ENCODE data around the gene SUSD1. TPM values are rescaled to one million over a fixed set of nuclear protein-coding genes. Genes with fewer than 3 reads are reported as not detected.

Gene SUSD1
- total RNA-seq, 4 donors from 2014 or later, result 22.7 to 83.0 (median 24.7) TPM

DNA sequence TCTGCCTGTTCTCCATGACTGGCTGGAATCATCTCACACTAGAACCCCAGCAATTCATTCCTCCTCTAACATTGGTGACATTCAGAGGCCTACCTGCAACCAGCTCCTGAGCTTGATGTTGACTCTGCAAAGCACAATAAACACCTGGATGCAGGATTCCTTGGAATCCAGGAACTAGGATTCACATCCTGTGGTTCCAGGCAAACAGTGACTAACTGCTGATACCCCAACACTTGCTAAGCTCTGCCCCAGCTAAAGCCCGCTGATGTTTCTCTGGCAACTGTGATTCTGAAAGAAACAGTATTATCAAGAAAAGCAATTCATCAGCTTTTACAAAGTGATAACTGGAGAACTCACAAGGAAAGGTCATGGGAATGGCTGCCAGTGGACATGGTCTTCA is 29.2 kb downstream of the SUSD1 start:
- Histone ChIP-seq H3K27me3 (no peaks in the 10 kb centered on the region), H3K36me3 (no peaks in the 10 kb centered on the region), H3K9me3 (no peaks in the 10 kb centered on the region), H3K27ac (no peak overlapping the region), H3K4me1 (no peaks in the 10 kb centered on the region), H3K4me3 (no peak overlapping the region)
- TF ChIP-seq, protein P1, sequence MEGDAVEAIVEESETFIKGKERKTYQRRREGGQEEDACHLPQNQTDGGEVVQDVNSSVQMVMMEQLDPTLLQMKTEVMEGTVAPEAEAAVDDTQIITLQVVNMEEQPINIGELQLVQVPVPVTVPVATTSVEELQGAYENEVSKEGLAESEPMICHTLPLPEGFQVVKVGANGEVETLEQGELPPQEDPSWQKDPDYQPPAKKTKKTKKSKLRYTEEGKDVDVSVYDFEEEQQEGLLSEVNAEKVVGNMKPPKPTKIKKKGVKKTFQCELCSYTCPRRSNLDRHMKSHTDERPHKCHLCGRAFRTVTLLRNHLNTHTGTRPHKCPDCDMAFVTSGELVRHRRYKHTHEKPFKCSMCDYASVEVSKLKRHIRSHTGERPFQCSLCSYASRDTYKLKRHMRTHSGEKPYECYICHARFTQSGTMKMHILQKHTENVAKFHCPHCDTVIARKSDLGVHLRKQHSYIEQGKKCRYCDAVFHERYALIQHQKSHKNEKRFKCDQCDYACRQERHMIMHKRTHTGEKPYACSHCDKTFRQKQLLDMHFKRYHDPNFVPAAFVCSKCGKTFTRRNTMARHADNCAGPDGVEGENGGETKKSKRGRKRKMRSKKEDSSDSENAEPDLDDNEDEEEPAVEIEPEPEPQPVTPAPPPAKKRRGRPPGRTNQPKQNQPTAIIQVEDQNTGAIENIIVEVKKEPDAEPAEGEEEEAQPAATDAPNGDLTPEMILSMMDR (IDR thresholded peaks at IDR 0.05), result no peak
- TF ChIP-seq POLR2AphosphoS5 (IDR thresholded peaks at IDR 0.05), result no peak
- DNase-seq, result no peak
- intact Hi-C loops (cut with DNase I; ENCODE audit: low total_unique reads), result no loop called here
- WGBS, 2 donors (ENCODE audit: low coverage in 1 of 2), result 93% methylated on average over 1 of the region's 1 CpG; no CpG with 5 or more reads in 1 of the 2 donors
- in situ Hi-C loops (cut with MboI; ENCODE audit: low pct_ligation_motif_present in 1 of 4, low pct_unique_long_range_greater_than_20kb in 1 of 4, low sequenced_read_pairs in 3 of 4), result no loop called here

DNA sequence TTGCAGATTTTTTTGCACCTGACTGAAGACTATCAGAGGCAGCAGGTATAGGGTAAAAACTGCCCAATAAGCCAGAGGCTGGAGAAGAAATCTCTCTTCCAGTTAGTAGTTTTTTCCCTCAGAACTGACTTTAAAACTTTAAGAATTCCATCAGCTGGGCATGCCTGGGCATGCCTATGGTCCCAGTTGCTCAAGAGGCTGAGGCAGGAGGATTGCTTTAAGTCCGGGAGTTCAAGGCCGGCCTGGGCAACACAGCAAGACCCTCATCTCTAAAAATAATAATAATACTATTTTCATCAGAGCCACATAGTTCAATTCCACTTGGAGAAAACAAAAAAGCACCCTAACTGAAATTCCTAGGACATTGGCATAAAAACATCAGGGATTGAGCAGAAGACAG is 30.3 kb downstream of the SUSD1 start:
- Histone ChIP-seq H3K27ac (no peak overlapping the region), H3K36me3 (no peaks in the 10 kb centered on the region), H3K27me3 (no peaks in the 10 kb centered on the region), H3K4me3 (no peak overlapping the region), H3K9me3 (no peaks in the 10 kb centered on the region), H3K4me1 (no peaks in the 10 kb centered on the region)
- intact Hi-C loops (cut with DNase I; ENCODE audit: low total_unique reads), result no loop called here
- 98 to 100% methylated on average over 2 of the region's 2 CpGs for WGBS, 2 donors (ENCODE audit: low coverage in 1 of 2)
- DNase-seq, result no peak
- in situ Hi-C loops (cut with MboI; ENCODE audit: low pct_ligation_motif_present in 1 of 4, low pct_unique_long_range_greater_than_20kb in 1 of 4, low sequenced_read_pairs in 3 of 4), result no loop called here
- no peak for TF ChIP-seq POLR2AphosphoS5 (IDR thresholded peaks at IDR 0.05)

DNA sequence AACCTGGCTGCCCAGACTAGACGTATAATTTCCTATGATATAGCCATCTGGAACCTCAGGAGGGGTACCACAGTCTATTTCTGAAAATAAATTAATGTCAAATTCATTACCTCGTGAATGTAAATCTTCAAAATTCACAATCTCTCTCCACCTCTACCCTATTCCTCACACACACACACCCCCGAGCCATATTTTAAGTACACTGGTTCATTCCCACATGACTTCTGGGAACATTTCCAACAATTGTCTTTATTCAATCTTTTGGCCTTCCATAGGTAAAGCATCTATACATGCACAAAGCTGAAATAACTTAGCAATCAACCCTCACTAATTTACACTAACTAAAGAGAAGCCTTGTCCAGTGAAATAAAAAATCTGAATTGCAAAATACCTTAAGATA is 32.7 kb downstream of the SUSD1 start:
- no peaks in the 10 kb centered on the region for H3K9me3 ChIP-seq
- no peaks in the 10 kb centered on the region for H3K36me3 ChIP-seq
- 40 to 69% methylated on average over 1 to 3 of the region's 3 CpGs for WGBS, 2 donors (ENCODE audit: low coverage in 1 of 2)
- no peak for DNase-seq
- H3K27ac ChIP-seq, result no peak overlapping the region
- no peak overlapping the region for H3K4me3 ChIP-seq
- no peaks in the 10 kb centered on the region for H3K27me3 ChIP-seq
- intact Hi-C loops (cut with DNase I; ENCODE audit: low total_unique reads), result no loop called here
- TF ChIP-seq POLR2AphosphoS5 (IDR thresholded peaks at IDR 0.05), result no peak
- in situ Hi-C loops (cut with MboI; ENCODE audit: low pct_ligation_motif_present in 1 of 4, low pct_unique_long_range_greater_than_20kb in 1 of 4, low sequenced_read_pairs in 3 of 4), result no loop called here
- no peaks in the 10 kb centered on the region for H3K4me1 ChIP-seq

DNA sequence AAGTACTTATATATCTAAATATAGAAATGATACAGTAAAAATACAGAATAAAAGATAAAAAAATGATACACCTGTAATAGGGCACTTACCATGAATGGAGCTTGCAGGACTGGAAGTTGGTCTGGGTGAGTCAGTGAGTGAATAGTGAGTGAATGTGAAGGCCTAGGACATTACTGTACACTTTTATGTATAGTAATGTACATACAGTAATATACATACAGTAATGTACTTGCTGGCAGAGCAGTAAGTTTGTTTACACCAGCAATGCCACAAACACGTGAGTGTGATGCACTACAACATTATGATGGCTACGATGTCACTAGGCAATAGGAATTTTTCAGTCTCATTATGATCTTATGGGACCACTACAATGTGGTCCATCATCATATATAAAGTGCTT is 34.2 kb downstream of the SUSD1 start:
- Histone ChIP-seq H3K27ac (no peak overlapping the region), H3K36me3 (no peaks in the 10 kb centered on the region), H3K4me3 (no peak overlapping the region), H3K27me3 (no peaks in the 10 kb centered on the region), H3K9me3 (no peaks in the 10 kb centered on the region), H3K4me1 (peaks cover 0 to 2% (median under 1%) of the 10 kb centered on the region in 4 donors)
- intact Hi-C loops (cut with DNase I; ENCODE audit: low total_unique reads) (no loop called here), in situ Hi-C loops (cut with MboI; ENCODE audit: low pct_ligation_motif_present in 1 of 4, low pct_unique_long_range_greater_than_20kb in 1 of 4, low sequenced_read_pairs in 3 of 4) (no loop called here)
- DNase-seq, result no peak
- TF ChIP-seq POLR2A (IDR thresholded peaks at IDR 0.05), result no peak
- TF ChIP-seq POLR2AphosphoS5 (IDR thresholded peaks at IDR 0.05), result no peak
- TF ChIP-seq, protein P1 (IDR thresholded peaks at IDR 0.05), result no peak
- TF ChIP-seq EP300 (IDR thresholded peaks at IDR 0.05; ENCODE audit: low read depth), result no peak
- 83 to 100% methylated on average over 2 of the region's 2 CpGs for WGBS, 2 donors (ENCODE audit: low coverage in 1 of 2)

DNA sequence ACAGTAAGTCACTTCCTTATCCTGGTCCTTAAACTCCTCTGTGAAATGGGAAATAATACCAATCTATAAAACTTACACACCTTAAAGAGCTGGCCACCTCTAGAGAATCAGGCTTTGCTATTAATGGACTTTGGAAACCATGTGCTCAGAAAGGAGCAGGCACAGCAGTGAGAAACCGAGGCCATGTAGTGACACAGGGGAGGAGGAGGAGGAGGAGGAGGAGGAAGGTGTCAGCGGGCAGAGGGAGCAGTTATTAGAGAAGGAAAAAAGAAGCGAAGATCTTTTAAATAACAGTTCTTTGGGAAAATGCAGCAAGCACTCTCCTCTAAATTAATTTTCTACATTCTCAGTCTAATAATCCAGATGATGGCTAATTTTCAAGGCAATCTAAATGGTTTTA is 38.0 kb downstream of the SUSD1 start:
- in situ Hi-C loops (cut with MboI; ENCODE audit: low pct_ligation_motif_present in 1 of 4, low pct_unique_long_range_greater_than_20kb in 1 of 4, low sequenced_read_pairs in 3 of 4) (no loop called here), intact Hi-C loops (cut with DNase I; ENCODE audit: low total_unique reads) (no loop called here)
- Histone ChIP-seq H3K36me3 (no peaks in the 10 kb centered on the region), H3K4me3 (no peak overlapping the region), H3K27me3 (no peaks in the 10 kb centered on the region), H3K4me1 (peaks cover 0 to 6% (median 2%) of the 10 kb centered on the region in 4 donors), H3K27ac (no peak overlapping the region), H3K9me3 (peaks cover 0 to 6% of the 10 kb centered on the region in 2 donors)
- TF ChIP-seq EP300 (IDR thresholded peaks at IDR 0.05; ENCODE audit: low read depth) (no peak), POLR2AphosphoS5 (IDR thresholded peaks at IDR 0.05) (no peak), POLR2A (IDR thresholded peaks at IDR 0.05) (no peak)
- TF ChIP-seq, protein P1 (IDR thresholded peaks at IDR 0.05), result no peak
- no peak for DNase-seq
- 89 to 94% methylated on average over 3 of the region's 3 CpGs for WGBS, 2 donors (ENCODE audit: low coverage in 1 of 2)

All from transverse colon (tissue), 4 donors.